ENCODE results near the gene CROCC2.

- TF ChIP-seq POLR2A (IDR thresholded peaks at IDR 0.05) (no peak), POLR2AphosphoS5 (IDR thresholded peaks at IDR 0.05) (no peak), CTCF (IDR thresholded peaks at IDR 0.05) (no peak), EP300 (IDR thresholded peaks at IDR 0.05) (no peak)
Measured at GRCh38 chr2:241000831-241001321, 94.7 kb downstream of the CROCC2 start.
